IMR-90 (cell line): ENCODE data around the gene FAM227B. TPM values are rescaled to one million over a fixed set of nuclear protein-coding genes. Genes with fewer than 3 reads are reported as not detected.

Experiments
- ATAC-seq: fragments of 200-7000 bp; cut with Tn5 transposase; 2 replicates; pipeline ENCODE4 v1.9.1; 2020; ENCODE audit warnings: low read depth, mild to moderate bottlenecking, moderate library complexity
- BruUV-seq: library from RNA; stranded (reverse); fragments of 400-500 nt; replicated peaks from 2 replicates; lab custom pipeline; 2021; lab: Mats Ljungman, UMichigan
- CTCF ChIA-PET: fragments of 300-600 bp; formaldehyde crosslinking; extraction: SDS; loops from one replicate; lab custom pipeline; 2021; ENCODE audit warnings: antibody characterized with exemption; lab: Yijun Ruan, JAX
- POLR2A ChIA-PET: fragments of 300-600 bp; sonication (Branson Sonifier 250); formaldehyde crosslinking; loops from one replicate; lab custom pipeline; 2022; ENCODE audit warnings: antibody characterized with exemption; ENCODE audit not compliant: unreplicated experiment; lab: Charles Lee
- DNase-seq: peaks from one replicate; pipeline ENCODE4 v3.0.0; 2013
- H2AFZ ChIP-seq: replicated peaks from 2 replicates; pipeline ENCODE3; 2013; ENCODE audit warnings: low read length, mild to moderate bottlenecking; ENCODE audit not compliant: poor library complexity
- H2AK5ac ChIP-seq: 2 replicates; pipeline ENCODE4 v1.6.1; 2013; ENCODE audit warnings: low read depth, low read length, inconsistent platforms
- H2AK9ac ChIP-seq: replicated peaks from 2 replicates; pipeline ENCODE3; 2013; ENCODE audit warnings: mild to moderate bottlenecking, low read depth, low read length, moderate library complexity; ENCODE audit not compliant: poor library complexity
- H2BK120ac ChIP-seq: 2 replicates; pipeline ENCODE4 v1.6.1; 2013; ENCODE audit warnings: low read depth, low read length, inconsistent platforms
- H2BK15ac ChIP-seq: 3 replicates; pipeline ENCODE4 v1.6.1; 2013; ENCODE audit warnings: low read depth, low read length, inconsistent platforms
- H2BK20ac ChIP-seq: 2 replicates; pipeline ENCODE4 v1.6.1; 2013; ENCODE audit warnings: low read depth, mild to moderate bottlenecking, inconsistent platforms, low read length, moderate library complexity
- H2BK5ac ChIP-seq: 2 replicates; pipeline ENCODE4 v1.6.1; 2013; ENCODE audit warnings: mild to moderate bottlenecking, low read depth, low read length, inconsistent platforms; ENCODE audit not compliant: poor library complexity, severe bottlenecking
- H3K14ac ChIP-seq: replicated peaks from 2 replicates; pipeline ENCODE4 v1.6.1; 2013; ENCODE audit warnings: low read depth, low read length, inconsistent platforms
- H3K18ac ChIP-seq: 2 replicates; pipeline ENCODE4 v1.6.1; 2013; ENCODE audit warnings: low read depth, low read length, control low read depth
- H3K23ac ChIP-seq: 2 replicates; pipeline ENCODE4 v1.6.1; 2013; ENCODE audit warnings: low read depth, low read length, inconsistent platforms
- H3K27ac ChIP-seq: 2 replicates; pipeline ENCODE4 v1.5.1; 2013; ENCODE audit warnings: mild to moderate bottlenecking, control low read depth, low read length; ENCODE audit not compliant: insufficient read depth
- H3K27me3 ChIP-seq: 2 replicates; pipeline ENCODE4 v1.6.1; 2013; ENCODE audit warnings: low read length; ENCODE audit not compliant: control insufficient read depth, insufficient read depth
- H3K36me3 ChIP-seq: 2 replicates; pipeline ENCODE4 v1.6.1; 2013; ENCODE audit warnings: low read length, mixed read lengths; ENCODE audit not compliant: control insufficient read depth, insufficient read depth
- H3K4ac ChIP-seq: 2 replicates; pipeline ENCODE4 v1.6.1; 2013; ENCODE audit warnings: low read depth, low read length, inconsistent platforms
- H3K4me1 ChIP-seq: 2 replicates; pipeline ENCODE4 v1.6.1; 2013; ENCODE audit warnings: low read length, mixed read lengths; ENCODE audit not compliant: control insufficient read depth, insufficient read depth
- H3K4me2 ChIP-seq: 2 replicates; pipeline ENCODE4 v1.6.1; 2013; ENCODE audit warnings: low read depth, mild to moderate bottlenecking, control low read depth, low read length, moderate library complexity
- H3K4me3 ChIP-seq: 2 replicates; pipeline ENCODE4 v1.5.1; 2013; ENCODE audit warnings: low read depth, mild to moderate bottlenecking, control low read depth, low read length, moderate library complexity; ENCODE audit not compliant: insufficient read depth
- H3K56ac ChIP-seq: 2 replicates; pipeline ENCODE4 v1.6.1; 2013; ENCODE audit warnings: low read length, inconsistent platforms; ENCODE audit not compliant: insufficient read depth; ENCODE audit errors: extremely low read depth
- H3K79me1 ChIP-seq, 2 experiments: 2 replicates each; pipeline ENCODE4 v1.6.1; 2013; ENCODE audit warnings: low read length in 2 of 2, inconsistent platforms in 1 of 2, low read depth in 1 of 2
- H3K9ac ChIP-seq: 2 replicates; pipeline ENCODE4 v1.6.1; 2013; ENCODE audit warnings: low read depth, low read length, control low read depth
- H3K9me1 ChIP-seq: 2 replicates; pipeline ENCODE4 v1.6.1; 2013; ENCODE audit warnings: low read length, inconsistent platforms; ENCODE audit not compliant: insufficient read depth
- H3K9me3 ChIP-seq: 2 replicates; pipeline ENCODE4 v1.6.1; 2013; ENCODE audit warnings: low read length; ENCODE audit not compliant: control insufficient read depth, insufficient read depth
- H4K20me1 ChIP-seq: 2 replicates; pipeline ENCODE4 v1.6.1; 2013; ENCODE audit warnings: low read length, inconsistent platforms; ENCODE audit not compliant: insufficient read depth
- H4K5ac ChIP-seq: 2 replicates; pipeline ENCODE4 v1.6.1; 2013; ENCODE audit warnings: mild to moderate bottlenecking, low read depth, low read length, control low read depth
- H4K8ac ChIP-seq, 2 experiments: 2 replicates each; pipeline ENCODE4 v1.6.1; 2013; ENCODE audit warnings: low read depth in 2 of 2, low read length in 2 of 2, control low read depth in 1 of 2, inconsistent platforms in 1 of 2
- H4K91ac ChIP-seq: 2 replicates; pipeline ENCODE4 v1.6.1; 2013; ENCODE audit warnings: low read depth, low read length, inconsistent platforms; ENCODE audit not compliant: insufficient read depth
- BHLHE40 ChIP-seq: fragments of 150-350 bp; IDR thresholded peaks from 2 replicates; pipeline ENCODE4 v1.6.1; 2016; ENCODE audit warnings: mild to moderate bottlenecking, low read depth, low read length
- CEBPB ChIP-seq: IDR thresholded peaks from 2 replicates; pipeline ENCODE4 v1.6.1; 2012; ENCODE audit warnings: low read depth, low read length, improper control_type of control experiment
- CHD1 ChIP-seq: IDR thresholded peaks from 2 replicates; pipeline ENCODE4 v1.6.1; 2012; ENCODE audit warnings: low read depth, low read length, improper control_type of control experiment
- MAFK ChIP-seq: IDR thresholded peaks from 2 replicates; pipeline ENCODE4 v1.6.1; 2012; ENCODE audit warnings: low read depth, low read length, improper control_type of control experiment
- MAZ ChIP-seq: IDR thresholded peaks from 2 replicates; pipeline ENCODE4 v1.6.1; 2012; ENCODE audit warnings: low read depth, mild to moderate bottlenecking, low read length, improper control_type of control experiment, moderate library complexity, borderline replicate concordance
- MXI1 ChIP-seq: IDR thresholded peaks from 2 replicates; pipeline ENCODE4 v1.6.1; 2012; ENCODE audit warnings: low read depth, mild to moderate bottlenecking, low read length, moderate library complexity, borderline replicate concordance
- NFE2L2 ChIP-seq: fragments of 150-350 bp; IDR thresholded peaks from 2 replicates; pipeline ENCODE4 v1.6.1; 2016; ENCODE audit warnings: low read depth, mild to moderate bottlenecking, low read length
- POLR2A ChIP-seq: IDR thresholded peaks from 2 replicates; pipeline ENCODE4 v1.6.1; 2012; ENCODE audit warnings: mild to moderate bottlenecking, low read depth, low read length
- RAD21 ChIP-seq: IDR thresholded peaks from 2 replicates; pipeline ENCODE4 v1.6.1; 2012; ENCODE audit warnings: low read length, improper control_type of control experiment
- RFX5 ChIP-seq: IDR thresholded peaks from 2 replicates; pipeline ENCODE4 v1.8.0; 2012; ENCODE audit warnings: low read depth, mild to moderate bottlenecking, low read length, moderate library complexity
- WGBS, 2 experiments: methylation state at CpG; one replicate each; pipeline versions ENCODE4 v1.1.5 to v1.1.7; 2013; ENCODE audit warnings: missing lambda C conversion rate in 2 of 2; ENCODE audit not compliant: insufficient read length in 1 of 2; ENCODE audit errors: extremely low coverage in 2 of 2; 5-methylcytosine and 5-hydroxymethylcytosine counted together
- dilution Hi-C: fragments of 300-500 bp; cut with HindIII; formaldehyde crosslinking; loops from one replicate; pipeline ENCODE4 v1.14.3; 2018; ENCODE audit warnings: low sequenced_read_pairs; ENCODE audit not compliant: unreplicated experiment
- in situ Hi-C: fragments of 300-500 bp; cut with MboI; formaldehyde crosslinking; loops from 3 replicates; pipeline ENCODE4 v1.14.3; 2019; ENCODE audit warnings: low sequenced_read_pairs, inconsistent platforms, mixed read lengths
- intact Hi-C: fragments of 100-400 bp; cut with micrococcal nuclease; formaldehyde crosslinking; loops from 2 replicates; pipeline ENCODE4 v1.10.0; 2022
- polyA plus RNA-seq, 3 experiments: library from polyadenylated mRNA; depleted of rRNA; stranded (reverse); fragments of >200 nt; gene quantifications; 2 replicates each; pipeline ENCODE4 v1.2.3, GENCODE V29; 2012; ENCODE audit warnings: low replicate concordance in 1 of 3
- total RNA-seq: library from RNA; depleted of rRNA; stranded (reverse); fragments of >200 nt; gene quantifications from 2 replicates; pipeline ENCODE4 v1.2.3, GENCODE V29; 2012
- TF ChIP-seq, protein P1 (sequence below): fragments of 150-350 bp; IDR thresholded peaks from 2 replicates; pipeline ENCODE4 v1.6.1; 2016; ENCODE audit warnings: low read depth, mild to moderate bottlenecking, low read length, moderate library complexity, borderline replicate concordance
- TF ChIP-seq, protein P2 (sequence below): conservative IDR thresholded peaks from 2 replicates; pipeline ENCODE4 v1.5.1; 2012; ENCODE audit warnings: mild to moderate bottlenecking, low read depth, low read length, improper control_type of control experiment
- TF ChIP-seq, protein P3 (sequence below): fragments of 150-350 bp; IDR thresholded peaks from 2 replicates; pipeline ENCODE4 v1.6.1; 2017; ENCODE audit warnings: mild to moderate bottlenecking, antibody characterized with exemption, low read length, low read depth

FAM227B gene
- total and polyA plus RNA-seq, 2 of the 4 experiments (the other 2 are of a cell fraction), result 1.8 to 3.0 TPM

DNA sequence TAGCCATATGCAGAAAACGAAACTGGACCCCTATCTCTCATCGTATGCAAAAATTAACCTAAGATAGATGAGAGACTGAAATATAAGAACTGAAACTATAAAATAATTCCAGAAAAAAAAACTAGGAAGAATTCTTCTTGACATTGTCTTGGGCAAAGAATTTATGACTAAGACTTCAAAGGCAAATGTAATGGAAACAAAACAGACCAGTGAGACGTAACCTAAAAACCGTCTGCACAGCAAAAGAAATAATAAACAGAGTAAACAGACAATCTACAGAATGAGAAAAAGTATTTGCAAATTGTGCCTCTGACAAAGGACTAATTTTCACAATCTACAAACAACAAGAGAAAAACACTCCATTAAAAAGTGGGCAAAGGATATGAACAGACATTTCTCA lies 92.3 kb downstream of the FAM227B start:
- Histone ChIP-seq H3K9me1 (no peaks in the 10 kb centered on the region), H3K79me1 (no peaks in the 10 kb centered on the region), H3K9me3 (peaks cover under 1% of the 10 kb centered on the region), H3K18ac (no peak overlapping the region), H3K9ac (no peak overlapping the region), H4K20me1 (no peaks in the 10 kb centered on the region), H4K5ac (no peak overlapping the region), H2BK15ac (no peak overlapping the region), H3K4me3 (no peak overlapping the region), H2AK9ac (no peak overlapping the region), H3K23ac (no peak overlapping the region), H3K14ac (no peak overlapping the region), H3K4me2 (no peak overlapping the region), H2AK5ac (no peak overlapping the region), H4K91ac (no peak overlapping the region), H3K4me1 (no peaks in the 10 kb centered on the region), H2BK120ac (no peak overlapping the region), H2BK20ac (no peak overlapping the region), H3K27ac (no peak overlapping the region), H2AFZ (no peak overlapping the region), H3K27me3 (no peaks in the 10 kb centered on the region), H3K4ac (no peak overlapping the region), H4K8ac (no peak overlapping the region), H3K36me3 (no peaks in the 10 kb centered on the region), H3K56ac (no peak overlapping the region), H2BK5ac (no peak overlapping the region)
- no CpG with 5 or more reads among the region's 4 CpGs for WGBS, 2 experiments
- DNase-seq (no peak), ATAC-seq (no peak)
- in situ Hi-C loops (no loop called here), dilution Hi-C loops (no loop called here), intact Hi-C loops (loop anchor here (10.0 kb wide), 1 partner anchor 67 kb away; no protein-coding TSS in a partner anchor)
- CTCF ChIA-PET, result no interaction called here
- BruUV-seq, result no TSS peak
- POLR2A ChIA-PET, result no interaction called here
- TF ChIP-seq BHLHE40 (no peak), CEBPB (no peak), NFE2L2 (no peak), MXI1 (no peak), RFX5 (no peak), CHD1 (no peak), MAFK (no peak), MAZ (no peak), POLR2A (no peak), RAD21 (no peak)
- TF ChIP-seq, protein P1, sequence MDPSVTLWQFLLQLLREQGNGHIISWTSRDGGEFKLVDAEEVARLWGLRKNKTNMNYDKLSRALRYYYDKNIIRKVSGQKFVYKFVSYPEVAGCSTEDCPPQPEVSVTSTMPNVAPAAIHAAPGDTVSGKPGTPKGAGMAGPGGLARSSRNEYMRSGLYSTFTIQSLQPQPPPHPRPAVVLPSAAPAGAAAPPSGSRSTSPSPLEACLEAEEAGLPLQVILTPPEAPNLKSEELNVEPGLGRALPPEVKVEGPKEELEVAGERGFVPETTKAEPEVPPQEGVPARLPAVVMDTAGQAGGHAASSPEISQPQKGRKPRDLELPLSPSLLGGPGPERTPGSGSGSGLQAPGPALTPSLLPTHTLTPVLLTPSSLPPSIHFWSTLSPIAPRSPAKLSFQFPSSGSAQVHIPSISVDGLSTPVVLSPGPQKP, result no peak
- TF ChIP-seq, protein P2, sequence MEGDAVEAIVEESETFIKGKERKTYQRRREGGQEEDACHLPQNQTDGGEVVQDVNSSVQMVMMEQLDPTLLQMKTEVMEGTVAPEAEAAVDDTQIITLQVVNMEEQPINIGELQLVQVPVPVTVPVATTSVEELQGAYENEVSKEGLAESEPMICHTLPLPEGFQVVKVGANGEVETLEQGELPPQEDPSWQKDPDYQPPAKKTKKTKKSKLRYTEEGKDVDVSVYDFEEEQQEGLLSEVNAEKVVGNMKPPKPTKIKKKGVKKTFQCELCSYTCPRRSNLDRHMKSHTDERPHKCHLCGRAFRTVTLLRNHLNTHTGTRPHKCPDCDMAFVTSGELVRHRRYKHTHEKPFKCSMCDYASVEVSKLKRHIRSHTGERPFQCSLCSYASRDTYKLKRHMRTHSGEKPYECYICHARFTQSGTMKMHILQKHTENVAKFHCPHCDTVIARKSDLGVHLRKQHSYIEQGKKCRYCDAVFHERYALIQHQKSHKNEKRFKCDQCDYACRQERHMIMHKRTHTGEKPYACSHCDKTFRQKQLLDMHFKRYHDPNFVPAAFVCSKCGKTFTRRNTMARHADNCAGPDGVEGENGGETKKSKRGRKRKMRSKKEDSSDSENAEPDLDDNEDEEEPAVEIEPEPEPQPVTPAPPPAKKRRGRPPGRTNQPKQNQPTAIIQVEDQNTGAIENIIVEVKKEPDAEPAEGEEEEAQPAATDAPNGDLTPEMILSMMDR, result no peak
- TF ChIP-seq, protein P3, sequence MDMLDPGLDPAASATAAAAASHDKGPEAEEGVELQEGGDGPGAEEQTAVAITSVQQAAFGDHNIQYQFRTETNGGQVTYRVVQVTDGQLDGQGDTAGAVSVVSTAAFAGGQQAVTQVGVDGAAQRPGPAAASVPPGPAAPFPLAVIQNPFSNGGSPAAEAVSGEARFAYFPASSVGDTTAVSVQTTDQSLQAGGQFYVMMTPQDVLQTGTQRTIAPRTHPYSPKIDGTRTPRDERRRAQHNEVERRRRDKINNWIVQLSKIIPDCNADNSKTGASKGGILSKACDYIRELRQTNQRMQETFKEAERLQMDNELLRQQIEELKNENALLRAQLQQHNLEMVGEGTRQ, result no peak
